RPMI8226 (cell line): ENCODE results near the gene CD34.

Experiments
- DNase-seq: peaks from one replicate; pipeline ENCODE4 v3.0.0-alpha.2; 2015

CD34 gene

DNA sequence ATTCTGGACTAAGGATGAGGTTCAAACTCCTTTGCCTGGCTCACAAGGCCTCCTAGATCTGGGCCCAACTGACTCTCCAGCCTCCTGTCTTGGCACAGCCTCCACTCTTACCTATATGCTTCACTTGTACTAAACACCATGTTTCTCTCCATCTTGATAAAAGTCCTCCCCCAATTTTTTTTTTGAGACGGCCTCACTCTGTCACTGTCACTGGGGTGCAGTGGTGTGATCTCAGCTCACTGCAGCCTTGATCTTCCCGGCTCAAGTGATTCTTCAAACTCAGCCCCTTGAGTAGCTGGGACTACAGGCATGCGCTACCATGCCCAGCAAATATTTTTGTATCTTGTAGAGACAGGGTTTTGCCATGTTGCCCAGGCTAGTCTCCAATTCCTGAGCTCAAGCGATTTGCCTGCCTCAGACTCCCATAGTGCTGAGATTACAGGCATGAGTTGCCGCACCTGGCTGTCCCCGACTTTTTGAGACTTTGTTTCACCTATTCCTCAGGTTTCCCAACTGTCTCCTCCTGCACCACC, 39.7 kb downstream of the CD34 start:
- no peak for DNase-seq

DNA sequence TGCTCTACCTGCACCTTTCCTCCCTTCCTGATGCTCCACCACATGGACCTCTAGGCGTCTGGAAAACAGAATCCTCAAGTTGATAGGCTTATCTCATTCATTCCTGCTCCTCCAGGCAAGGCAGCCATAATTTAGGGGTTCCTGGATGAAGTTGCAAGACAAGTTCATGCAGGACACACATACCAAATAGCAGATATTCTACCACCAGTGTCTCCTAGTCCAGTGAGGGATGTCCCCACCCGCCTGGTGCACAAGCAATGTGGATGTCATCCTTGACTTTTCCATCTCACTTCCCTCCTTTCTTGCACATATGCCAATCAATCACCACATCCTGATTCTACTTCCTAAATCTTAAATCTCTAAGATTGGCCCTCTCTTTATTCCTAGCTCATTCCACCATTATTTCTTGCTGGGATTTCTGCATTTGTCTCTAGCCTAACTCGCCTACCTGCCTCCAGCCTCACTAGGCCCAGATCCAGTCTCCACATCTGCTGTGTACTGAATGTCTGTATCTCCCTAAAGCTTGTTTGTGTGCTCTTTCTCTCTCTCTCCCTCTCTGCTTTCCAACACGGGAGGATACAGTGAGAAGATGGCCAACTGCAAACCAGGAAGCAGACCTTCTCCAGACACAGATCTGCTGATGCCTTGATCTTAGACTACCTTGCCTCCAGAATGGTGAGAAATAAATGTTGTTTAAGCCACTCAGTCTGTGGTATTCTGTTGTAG, 40.5 kb downstream of the CD34 start:
- DNase-seq = no peak

DNA sequence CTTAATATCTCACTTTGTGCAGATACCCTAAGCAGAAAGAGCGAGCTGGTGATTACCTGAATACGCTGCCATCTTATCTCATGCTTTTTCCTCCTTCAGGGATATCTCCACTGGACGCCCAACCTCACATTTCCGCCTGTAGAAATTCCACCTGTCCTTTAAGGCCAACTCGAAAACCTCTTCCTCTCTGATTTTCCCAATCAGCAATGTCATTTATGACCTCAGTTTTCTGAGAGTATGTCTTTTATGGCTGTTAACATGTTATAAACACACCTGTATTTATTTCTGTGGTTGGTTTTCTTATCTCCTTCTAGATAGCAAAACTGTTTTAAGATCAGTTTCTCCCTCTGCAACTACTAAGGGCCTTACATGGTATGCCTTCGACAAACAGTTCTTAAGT, 41.1 kb downstream of the CD34 start:
- DNase-seq = no peak

DNA sequence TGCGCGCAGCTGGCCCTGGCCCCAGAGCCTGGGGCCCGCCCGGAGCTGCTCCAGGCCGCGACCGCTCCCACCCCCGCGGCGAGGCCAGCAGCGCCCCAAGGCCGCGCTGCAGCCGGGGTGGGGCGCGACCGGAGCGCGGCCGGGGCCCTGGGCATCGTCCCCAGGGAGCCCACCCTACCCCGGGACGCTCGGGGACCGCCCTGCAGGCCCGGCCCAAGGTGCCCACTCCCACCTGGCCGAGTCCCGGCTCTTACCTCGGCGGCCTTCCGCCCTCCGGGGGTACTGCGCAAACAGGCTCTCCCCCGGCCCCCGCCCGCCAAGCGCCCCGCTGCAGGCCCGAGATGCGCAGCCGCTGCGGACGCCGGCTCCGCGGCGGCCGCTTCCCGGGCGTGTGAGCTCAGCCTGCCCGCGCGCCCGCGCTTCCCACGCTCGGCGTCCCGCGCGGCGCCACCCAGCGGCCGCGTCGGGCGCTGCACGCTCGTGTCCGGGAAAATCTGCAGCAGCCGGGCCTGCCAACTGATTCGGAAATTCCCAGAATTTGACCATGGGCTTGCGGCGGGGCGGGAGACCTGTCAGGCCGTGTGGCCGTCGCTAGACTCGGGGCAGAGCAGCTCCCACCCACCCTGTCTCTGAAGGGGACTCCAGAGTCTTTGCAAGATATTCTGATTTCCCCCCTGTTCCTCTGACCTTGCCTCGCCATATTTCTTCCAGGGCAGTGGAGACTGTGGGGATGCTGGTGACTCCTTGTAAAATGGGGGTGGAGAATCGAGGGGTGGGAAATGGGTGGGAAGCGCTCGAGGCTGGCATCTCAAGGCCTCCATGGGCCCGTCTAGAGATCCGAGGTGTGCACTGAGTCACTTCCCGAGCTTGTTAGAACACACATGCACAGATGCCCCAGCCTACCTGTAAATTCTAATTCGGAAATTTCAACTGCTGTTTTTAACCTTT, 41.9 kb downstream of the CD34 start:
- peak; percentile 81 for DNase-seq

DNA sequence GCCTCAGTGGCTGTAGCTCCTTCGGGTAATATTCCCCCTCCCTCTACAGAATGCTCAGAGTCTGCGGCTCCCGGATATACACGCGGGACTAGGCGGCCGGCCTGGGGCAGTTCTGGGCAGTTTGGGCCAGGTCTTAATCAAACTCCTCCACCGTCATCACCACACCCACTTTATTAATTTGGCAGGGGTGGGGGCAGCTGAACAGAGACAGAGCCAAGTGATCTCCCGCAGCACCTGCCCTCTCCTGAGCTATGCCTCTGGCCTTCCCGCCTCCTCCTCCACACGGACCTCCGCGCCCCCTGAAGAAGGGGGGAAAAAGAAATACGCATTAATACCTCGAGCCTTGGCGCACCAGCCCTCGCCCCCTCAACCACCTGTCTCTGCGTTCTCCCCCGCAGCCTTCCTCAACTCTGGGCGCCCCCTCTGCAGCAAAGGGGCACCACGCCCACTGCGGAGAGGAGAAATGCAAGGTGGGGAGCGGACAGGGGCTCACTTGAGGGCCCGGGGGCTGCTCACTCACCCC, 42.6 kb downstream of the CD34 start:
- no peak for DNase-seq

DNA sequence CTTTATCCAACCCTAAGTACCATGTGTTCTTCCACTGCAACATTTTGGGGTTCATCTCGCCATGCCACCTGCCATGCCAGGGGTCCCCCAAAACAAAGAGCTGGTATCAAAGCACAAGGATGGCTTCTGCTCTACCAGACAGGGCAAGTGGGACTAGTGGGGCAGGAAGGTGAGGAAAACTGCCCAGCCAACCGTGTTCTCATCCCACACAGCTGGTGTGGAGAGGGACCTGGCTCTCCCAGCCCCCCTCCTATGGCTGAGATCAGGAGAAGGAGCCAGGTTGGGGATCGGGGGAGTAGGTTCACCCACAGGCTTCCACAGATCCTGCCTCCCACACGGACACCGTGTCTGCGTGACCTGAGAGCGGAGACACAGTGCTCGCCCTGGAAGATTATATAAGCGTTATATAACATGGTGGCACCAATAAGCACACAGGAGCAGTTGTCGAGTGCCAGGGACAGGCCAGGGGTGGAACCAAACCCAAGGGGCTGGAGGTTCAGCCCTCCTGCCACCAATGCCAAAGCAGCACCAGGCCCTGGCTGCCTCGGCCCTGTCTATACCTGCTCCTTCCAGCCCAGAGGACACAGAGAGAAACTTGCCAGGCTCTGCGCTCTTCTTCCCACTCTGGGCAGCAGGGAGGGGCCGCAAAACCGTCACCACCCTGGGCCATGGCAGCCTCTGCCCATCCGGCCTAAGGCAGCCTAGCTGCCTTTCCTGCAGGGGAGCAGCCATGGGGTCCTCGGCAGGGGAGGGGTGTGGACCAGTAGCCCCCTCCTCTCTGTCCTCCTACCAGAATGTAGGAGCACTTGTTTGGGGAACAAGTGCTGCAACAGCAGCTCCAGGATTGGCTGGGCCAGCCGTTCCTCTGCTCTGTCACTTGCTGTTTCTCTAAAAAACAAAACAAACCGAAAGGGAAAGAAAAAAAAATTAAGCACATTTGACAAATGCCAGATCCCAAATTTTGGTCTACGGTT, 43.5 kb downstream of the CD34 start:
- no peak for DNase-seq

DNA sequence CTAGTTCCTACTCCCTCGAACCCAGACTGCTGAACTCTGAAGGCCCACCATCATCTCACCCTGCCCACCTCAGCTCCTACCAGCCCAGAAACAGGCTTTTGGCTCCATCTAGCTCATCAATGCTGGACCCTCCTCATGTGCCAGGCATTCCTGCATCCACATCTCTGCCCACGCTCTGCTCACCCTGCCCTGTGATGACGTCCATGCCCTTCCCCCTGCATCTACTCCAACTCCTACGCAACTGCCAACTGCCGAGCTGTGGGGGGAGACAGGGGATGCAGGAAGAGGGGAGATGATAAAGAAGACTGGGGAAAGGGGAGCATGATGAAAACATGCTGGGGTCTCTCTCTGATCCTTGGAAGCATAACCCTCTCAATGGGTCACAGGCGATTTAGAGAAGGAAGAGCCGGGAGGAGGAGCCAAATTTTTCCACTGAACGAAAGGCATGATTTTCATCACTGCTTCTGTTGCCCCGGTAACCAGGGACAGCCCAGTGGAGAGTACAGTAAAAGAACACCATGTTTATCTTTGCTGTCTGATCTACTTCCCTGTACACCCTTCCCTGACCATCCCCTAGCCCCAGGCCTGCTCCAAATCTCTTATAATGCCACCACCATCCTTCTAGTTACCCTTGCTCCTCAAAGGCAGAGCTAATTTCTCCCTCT, 44.3 kb downstream of the CD34 start:
- DNase-seq = no peak

DNA sequence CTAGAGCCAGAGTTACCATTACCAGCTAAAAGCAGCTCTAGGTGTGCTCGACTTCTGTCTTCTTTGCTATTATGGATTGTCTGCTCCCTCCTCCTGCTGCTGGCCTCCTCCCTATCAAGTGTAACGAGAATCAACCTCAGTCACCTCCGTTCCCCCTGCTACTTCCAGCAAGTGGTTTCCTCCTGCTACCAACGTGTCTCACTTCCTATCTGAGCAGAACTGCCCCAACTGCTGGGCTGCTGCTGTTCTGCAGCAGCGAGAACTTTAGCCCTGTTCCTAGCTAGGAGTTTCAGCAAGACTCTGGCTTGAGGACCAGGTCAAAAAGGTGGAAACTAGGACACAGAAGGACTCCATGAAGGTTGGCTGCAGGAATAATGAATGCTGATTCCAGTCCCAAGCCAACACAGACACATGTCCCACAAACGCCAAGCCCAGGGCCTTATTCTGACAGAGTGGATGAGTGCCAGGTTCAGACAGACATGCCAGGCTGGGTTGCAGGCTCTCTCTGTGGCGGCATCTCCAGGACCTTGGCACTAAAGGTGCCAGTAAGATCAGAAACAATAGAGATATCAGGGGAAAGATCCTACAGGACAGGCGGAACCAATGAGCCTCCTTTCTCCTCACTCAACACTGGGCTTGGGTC, 46.9 kb downstream of the CD34 start:
- peak; percentile 11 for DNase-seq

DNA sequence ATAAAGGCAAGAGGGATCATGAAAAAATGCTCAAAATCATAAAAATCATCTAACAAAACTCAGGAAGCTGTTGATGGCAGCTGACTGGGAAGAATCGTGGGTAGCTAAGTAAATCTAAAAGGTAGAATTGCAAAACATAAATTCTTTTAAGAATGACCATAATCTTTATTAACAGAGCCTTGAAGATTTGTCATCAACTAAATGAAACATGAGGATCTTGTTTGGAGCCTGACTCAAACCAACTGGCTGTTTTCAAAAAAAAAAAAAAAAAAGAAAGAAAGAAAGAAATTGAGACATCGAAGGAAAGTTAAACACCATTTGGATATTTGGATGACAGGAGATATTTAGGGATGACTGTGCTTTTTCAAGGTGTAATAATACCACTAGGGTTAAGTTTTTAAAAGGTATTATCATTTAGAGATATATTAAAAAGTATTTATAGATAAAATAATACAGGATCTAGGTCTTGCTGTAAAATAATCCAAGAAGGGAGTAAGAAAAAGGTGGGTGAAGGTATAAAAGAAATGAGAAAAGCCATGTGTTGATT, 48.6 kb downstream of the CD34 start:
- no peak for DNase-seq

DNA sequence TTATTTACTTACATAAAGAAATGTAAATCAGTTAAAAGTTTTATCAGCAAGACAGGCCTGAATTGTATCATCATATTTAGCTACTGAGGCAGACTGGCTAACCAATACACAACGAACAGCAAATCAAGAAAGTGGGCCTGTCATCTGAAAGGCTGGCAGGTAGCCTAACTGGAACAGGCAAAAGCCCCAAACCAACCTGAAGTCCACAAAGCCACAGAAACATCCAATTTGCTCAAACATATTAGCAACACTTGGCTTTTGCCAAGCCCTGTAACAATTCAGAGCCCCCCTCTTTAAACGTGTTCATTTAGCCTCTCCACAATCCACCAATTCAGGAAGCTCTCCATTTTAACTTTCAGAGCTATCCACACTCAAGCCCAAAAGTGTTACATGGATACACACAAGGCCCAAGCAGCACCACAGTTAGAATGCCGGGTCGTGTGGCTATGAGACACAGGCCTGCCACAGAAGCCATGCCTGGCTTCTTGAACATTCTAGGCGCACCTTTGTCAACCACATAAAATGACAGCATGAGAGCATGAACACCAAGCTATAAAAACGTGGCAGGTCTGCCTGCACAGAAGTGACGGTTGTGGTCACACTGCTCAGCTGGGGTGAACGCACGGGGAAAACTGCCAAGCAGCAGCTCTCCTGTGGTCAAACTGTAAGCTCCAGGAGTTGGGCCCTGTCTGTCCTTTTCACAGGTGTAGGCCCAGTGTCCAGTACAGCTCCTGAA, 49.3 kb downstream of the CD34 start:
- peak; percentile 12 for DNase-seq

DNA sequence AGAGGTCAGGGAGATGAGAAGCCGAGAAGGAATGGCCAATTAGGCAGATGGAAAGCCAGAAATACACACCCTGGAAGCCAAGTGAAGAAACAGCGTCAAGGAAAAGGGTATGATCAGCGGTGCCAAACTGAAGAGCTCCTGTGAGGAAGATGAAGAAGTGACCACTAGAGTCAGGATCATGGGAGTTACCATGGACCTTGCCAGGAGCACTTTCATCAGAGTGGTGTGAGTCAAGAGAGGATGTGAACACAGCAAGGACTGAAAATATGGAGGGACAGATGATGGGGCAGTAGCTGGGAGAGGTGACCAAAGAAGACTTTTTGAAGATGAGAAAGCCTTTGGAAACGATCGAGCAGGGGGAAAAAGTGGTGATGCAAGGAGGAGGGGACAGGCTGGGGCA, 50.4 kb downstream of the CD34 start:
- no peak for DNase-seq

DNA sequence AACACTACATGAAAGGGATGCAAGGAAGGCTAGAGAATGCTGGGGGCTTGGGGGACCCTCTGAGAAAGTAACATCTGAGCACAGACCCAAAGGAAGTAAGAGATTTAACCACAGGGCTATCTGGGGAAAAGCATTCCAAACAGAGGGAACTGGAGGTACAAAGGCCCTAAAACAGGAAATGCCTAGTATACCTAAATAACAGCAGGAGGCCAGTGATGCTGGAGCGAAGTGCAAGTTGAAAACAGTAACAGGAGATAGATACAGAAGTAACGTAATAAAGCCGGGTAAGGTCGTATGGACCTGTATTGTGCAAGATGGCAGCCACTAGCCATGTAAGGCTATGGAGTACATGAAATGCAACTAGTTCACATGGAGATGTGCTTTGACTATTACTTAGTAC, 52.1 kb downstream of the CD34 start:
- no peak for DNase-seq

DNA sequence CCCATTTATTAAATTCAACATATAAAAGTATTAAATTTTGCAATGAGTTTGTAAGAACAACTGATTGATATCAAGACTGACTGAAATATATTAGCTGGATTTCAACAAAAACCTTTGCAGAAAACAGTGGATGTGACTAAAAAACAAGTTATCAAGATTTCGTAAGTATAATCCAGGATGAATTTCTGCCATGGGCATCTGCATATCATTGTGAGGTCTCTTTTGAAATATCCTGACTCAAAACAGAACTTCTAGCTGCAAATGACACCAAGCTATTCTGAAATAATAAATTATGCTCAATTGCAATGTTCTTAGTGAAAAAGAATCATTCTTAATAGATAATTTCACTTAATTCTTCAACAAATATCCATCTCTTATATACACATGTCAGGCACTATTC, 52.6 kb downstream of the CD34 start:
- no peak for DNase-seq

DNA sequence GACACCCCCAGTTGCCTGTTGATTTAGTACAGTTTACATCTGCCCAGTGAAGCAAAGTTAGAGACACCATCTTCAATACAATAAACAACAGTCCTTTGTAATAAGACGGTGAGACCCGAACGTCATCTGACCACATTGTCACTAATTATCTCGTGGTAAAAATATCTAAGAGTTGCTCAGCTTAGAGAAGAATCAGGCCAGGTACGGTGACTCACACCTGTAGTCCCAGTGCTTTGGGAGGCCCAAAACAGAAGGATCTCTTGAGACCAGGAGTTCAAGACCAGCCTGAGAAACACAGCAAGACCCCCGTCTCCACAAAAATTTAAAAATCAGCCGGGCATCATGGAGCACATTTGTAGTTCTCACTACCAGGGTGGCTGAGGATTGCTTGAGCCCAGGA, 53.5 kb downstream of the CD34 start:
- DNase-seq = no peak

DNA sequence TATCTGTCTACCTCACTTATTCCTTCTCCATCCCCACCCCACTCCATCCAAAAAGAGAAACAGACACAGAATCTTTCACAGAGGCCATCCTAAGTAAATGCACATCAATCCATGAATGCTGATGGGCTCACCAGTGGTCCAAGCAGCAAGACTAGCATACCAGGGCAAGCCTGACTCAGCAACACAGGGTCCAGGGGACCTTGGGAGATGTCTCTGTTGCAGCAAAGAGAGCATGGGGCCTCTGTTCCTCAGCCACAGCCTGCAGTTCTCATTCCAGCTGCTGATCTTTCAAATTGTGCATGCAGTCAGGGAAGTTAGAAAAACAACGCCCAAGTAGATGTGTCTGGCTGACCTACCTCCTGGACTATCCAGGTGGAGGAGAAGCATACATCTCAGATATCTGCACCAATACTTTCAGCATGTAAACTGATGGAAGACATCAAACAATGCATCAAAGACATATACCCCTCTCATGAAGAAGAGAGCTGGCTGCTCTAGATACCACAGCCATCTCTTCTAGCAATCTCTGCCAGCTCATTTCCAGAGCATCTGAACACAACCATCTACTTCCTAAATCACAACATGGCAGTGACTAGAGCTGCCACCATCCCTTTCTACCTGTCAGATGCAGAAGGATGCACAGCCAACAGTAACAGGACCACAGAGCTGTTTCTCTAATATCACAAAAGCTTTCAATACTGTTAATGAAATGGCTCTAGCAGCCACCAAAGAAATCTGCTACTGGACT, 54.5 kb downstream of the CD34 start:
- DNase-seq = no peak

DNA sequence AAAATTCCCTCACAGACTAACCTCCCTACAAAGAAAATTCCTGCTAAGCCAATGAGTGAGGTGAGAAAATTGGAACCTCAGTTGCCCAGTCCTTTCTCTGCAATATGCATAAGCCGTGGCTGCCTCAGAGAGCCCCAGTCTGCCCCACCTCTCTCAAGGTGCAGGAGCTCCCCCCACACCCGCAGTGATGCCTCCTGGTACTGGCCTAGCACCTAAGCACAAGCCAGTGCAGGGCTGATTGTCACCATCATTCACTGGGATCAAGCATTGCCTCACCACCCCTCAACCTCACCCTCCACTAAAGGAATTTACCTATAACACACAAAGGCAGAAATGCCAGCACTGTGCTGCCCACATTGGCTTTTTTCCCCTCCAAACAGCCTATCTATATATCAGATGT, 56.9 kb downstream of the CD34 start:
- no peak for DNase-seq

DNA sequence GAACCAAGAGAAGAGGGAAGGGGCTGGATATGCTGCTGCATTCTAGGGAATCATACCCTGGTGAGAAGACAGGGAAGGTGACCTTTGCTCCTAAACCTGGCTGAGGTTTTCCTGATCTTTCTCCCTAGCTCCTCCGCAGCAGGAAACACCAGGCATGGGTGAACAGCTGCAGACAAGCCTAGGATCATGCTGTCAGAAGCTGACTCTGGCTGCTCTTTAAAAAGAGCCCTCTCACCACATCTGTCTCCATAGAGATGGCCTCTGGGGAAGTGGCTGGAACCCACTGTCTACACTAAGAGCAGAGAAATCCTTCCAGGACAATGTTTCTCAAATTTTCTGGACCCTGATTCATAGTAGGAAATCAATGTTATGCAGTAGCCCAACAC, 57.6 kb downstream of the CD34 start:
- DNase-seq = no peak

DNA sequence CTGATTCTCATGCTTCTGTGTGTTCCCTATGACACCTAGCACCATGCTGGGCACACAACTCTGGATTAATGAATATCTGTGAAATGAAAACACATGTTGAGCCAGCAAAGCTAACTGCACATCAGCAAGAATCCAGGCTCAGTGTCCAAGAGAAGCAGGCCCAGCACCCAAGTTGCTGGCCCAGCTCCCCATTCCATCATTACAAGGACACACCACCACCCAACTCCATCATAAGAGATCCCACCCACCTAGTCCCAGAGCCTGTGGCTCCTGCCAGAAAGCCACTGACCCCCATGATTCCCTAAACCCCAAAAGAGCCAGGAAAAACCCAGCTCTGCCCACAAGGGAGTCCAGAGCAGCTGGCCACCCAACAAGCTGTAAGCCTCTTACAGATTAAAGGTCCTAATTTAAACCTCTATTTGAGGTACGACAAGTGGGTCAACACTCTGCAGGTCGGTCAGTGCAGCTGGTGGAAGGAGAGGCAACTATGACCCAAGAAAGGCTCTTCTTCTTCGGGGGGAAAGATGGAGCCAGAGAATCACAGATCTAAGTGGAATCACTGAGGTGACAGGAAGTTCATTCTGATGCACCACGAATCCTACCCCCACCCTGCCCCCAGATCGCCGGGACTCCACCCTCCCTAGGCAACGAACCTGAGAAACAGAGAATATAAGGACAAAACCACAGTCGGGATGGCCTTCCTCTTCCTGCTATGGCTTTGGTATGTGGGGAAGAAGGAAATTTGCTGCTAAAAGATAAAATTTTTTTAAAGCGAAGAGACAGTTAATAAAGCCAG, 58.2 kb downstream of the CD34 start:
- no peak for DNase-seq

DNA sequence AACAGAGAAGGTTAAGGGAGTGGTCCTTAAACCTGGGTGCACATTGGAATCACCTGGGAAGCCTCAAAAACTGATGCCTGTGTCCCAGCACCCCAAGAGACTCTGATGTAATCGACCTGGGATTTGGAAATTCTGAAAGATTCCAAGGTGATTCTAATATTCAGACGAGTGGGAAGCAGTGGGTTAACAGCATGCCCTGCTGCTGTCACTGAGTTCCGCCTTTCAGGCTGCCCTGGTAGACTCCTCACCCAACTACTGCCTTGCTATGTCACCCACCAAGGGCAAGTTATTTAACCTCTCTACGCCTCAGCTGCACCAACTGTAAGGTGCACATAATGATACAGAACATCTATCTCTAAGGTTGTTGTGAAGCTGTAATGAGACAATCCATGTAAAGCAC, 59.2 kb downstream of the CD34 start:
- no peak for DNase-seq
